Measurements from ENCODE around the gene TLR4. TPM values are rescaled to one million over a fixed set of nuclear protein-coding genes. Genes with fewer than 3 reads are reported as not detected.

The TLR4 gene
- total RNA-seq, 2 experiments from 2014 or later: 4.4 to 10.4 TPM

GRCh38 chr9:117662651-117663050 lies 41.6 kb upstream of the TLR4 start:
- Histone ChIP-seq H3K9me3 (ENCODE audit: low read length) (no peaks in the 10 kb centered on the region), H2AFZ (ENCODE audit: low read length) (no peak overlapping the region), H3K4me1 (ENCODE audit: insufficient read depth, low read length, poor library complexity, severe bottlenecking) (no peaks in the 10 kb centered on the region), H3K27ac (ENCODE audit: low read depth, low read length, poor library complexity, severe bottlenecking) (no peak overlapping the region), H3K4me2 (ENCODE audit: low read length) (no peak overlapping the region), H3K9me2 (ENCODE audit: insufficient read depth, low read length) (no peaks in the 10 kb centered on the region), H3K4me3 (ENCODE audit: low read depth, low read length, poor library complexity, severe bottlenecking) (no peak overlapping the region), H4K20me1 (ENCODE audit: insufficient read depth, low read length) (no peaks in the 10 kb centered on the region), H3K36me3 (ENCODE audit: insufficient read depth, low read length) (no peaks in the 10 kb centered on the region), H3K79me2 (ENCODE audit: insufficient read depth, low read depth, low read length) (no peaks in the 10 kb centered on the region)
- ChIA-PET POLR2A (no interaction called here), CTCF (ENCODE audit: unreplicated experiment) (no interaction called here)
- no peak for TF ChIP-seq CTCF (conservative IDR thresholded peaks at IDR 0.05; ENCODE audit: low read length)
- no peak for TF ChIP-seq EZH2phosphoT487 (IDR thresholded peaks at IDR 0.05; ENCODE audit: borderline replicate concordance, low read depth, low read length)
- intact Hi-C loops (cut with micrococcal nuclease; ENCODE audit: unreplicated experiment): loop anchor here (5.0 kb wide), 1 partner anchor 200 kb away; no protein-coding TSS in a partner anchor
- DNase-seq (ENCODE audit: low spot score): no peak
- no TSS peak for BruUV-seq (replicated peaks)

GRCh38 chr9:117664419-117664818 lies 39.8 kb upstream of the TLR4 start:
- Histone ChIP-seq H3K27ac (ENCODE audit: low read depth, low read length, poor library complexity, severe bottlenecking) (no peak overlapping the region), H3K4me1 (ENCODE audit: insufficient read depth, low read length, poor library complexity, severe bottlenecking) (no peaks in the 10 kb centered on the region), H3K36me3 (ENCODE audit: insufficient read depth, low read length) (no peaks in the 10 kb centered on the region), H2AFZ (ENCODE audit: low read length) (no peak overlapping the region), H3K4me2 (ENCODE audit: low read length) (no peak overlapping the region), H3K79me2 (ENCODE audit: insufficient read depth, low read depth, low read length) (no peaks in the 10 kb centered on the region), H3K4me3 (ENCODE audit: low read depth, low read length, poor library complexity, severe bottlenecking) (no peak overlapping the region), H3K9me3 (ENCODE audit: low read length) (no peaks in the 10 kb centered on the region), H3K9me2 (ENCODE audit: insufficient read depth, low read length) (no peaks in the 10 kb centered on the region), H4K20me1 (ENCODE audit: insufficient read depth, low read length) (no peaks in the 10 kb centered on the region)
- ChIA-PET POLR2A (no interaction called here), CTCF (ENCODE audit: unreplicated experiment) (no interaction called here)
- TF ChIP-seq EZH2phosphoT487 (IDR thresholded peaks at IDR 0.05; ENCODE audit: borderline replicate concordance, low read depth, low read length): no peak
- no peak for TF ChIP-seq CTCF (conservative IDR thresholded peaks at IDR 0.05; ENCODE audit: low read length)
- no peak for DNase-seq (ENCODE audit: low spot score)
- intact Hi-C loops (cut with micrococcal nuclease; ENCODE audit: unreplicated experiment): loop anchor here (5.0 kb wide), 1 partner anchor 198 kb away; no protein-coding TSS in a partner anchor
- no TSS peak for BruUV-seq (replicated peaks)

DNA sequence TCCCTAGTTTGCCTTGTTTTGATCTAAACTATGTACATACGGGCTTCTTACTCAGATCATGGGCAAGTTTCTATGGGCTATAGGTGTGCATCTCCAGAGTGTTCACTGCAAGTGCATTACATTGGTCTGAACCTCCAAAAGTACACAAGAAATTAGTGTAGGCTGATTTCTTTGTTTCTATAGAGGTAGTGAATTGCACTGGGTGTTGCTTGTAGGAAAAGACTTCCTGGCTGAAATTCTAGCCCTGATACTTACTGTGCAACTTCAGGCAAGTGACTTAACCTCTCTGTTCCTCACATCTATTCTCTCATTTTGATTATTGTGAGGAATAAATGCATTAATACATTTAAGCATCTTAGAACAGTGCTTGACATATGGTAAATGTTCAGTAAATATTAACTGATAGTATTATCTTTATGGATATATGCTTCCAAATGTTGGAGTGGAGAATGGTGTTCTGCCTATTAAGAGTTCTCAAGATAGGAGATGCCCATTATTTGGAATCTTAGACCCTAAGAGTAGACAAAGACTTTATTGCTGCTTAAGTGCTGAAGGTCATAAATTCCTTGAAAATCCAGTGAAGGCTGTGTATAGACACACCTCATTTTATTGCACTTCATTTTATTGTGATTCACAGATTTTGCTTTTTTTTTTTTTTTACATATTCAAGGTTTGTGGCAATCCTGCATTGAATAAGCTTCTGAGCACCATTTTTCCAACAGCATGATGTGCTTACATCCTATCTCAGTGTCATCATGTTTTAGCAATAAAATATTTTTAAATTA lies 38.4 kb upstream of the TLR4 start:
- intact Hi-C loops (cut with micrococcal nuclease; ENCODE audit: unreplicated experiment): no loop called here
- Histone ChIP-seq H2AFZ (ENCODE audit: low read length) (no peak overlapping the region), H3K4me3 (ENCODE audit: low read depth, low read length, poor library complexity, severe bottlenecking) (no peak overlapping the region), H3K36me3 (ENCODE audit: insufficient read depth, low read length) (no peaks in the 10 kb centered on the region), H3K4me1 (ENCODE audit: insufficient read depth, low read length, poor library complexity, severe bottlenecking) (no peaks in the 10 kb centered on the region), H4K20me1 (ENCODE audit: insufficient read depth, low read length) (no peaks in the 10 kb centered on the region), H3K79me2 (ENCODE audit: insufficient read depth, low read depth, low read length) (no peaks in the 10 kb centered on the region), H3K9me3 (ENCODE audit: low read length) (no peaks in the 10 kb centered on the region), H3K9me2 (ENCODE audit: insufficient read depth, low read length) (no peaks in the 10 kb centered on the region), H3K27ac (ENCODE audit: low read depth, low read length, poor library complexity, severe bottlenecking) (no peak overlapping the region), H3K4me2 (ENCODE audit: low read length) (no peak overlapping the region)
- POLR2A ChIA-PET: no interaction called here
- CTCF ChIA-PET (ENCODE audit: unreplicated experiment): no interaction called here
- no peak for DNase-seq (ENCODE audit: low spot score)
- no TSS peak for BruUV-seq (replicated peaks)
- TF ChIP-seq CTCF (conservative IDR thresholded peaks at IDR 0.05; ENCODE audit: low read length): no peak
- no peak for TF ChIP-seq EZH2phosphoT487 (IDR thresholded peaks at IDR 0.05; ENCODE audit: borderline replicate concordance, low read depth, low read length)
